Measurements from ENCODE around the gene RPS10.
"Not testable (repeated sequence)": the region's sequence is repeated elsewhere in the genome, so short reads cannot be mapped to it uniquely, and the experiment has no call there.

The RPS10 gene

GRCh38 chr6:34392497-34393190 is 33.2 kb downstream of the RPS10 start, which contains the start of gene NUDT3:
Gene NUDT3, minus strand, starts transcription at chr6:34392669. Its CDS starts 307 bp downstream, at chr6:34392362.
- peak; percentile 86 for DNase-seq (ENCODE audit: low spot score)

GRCh38 chr6:34391786-34392496 is 33.9 kb downstream of the RPS10 start:
- peak; percentile 58 for DNase-seq (ENCODE audit: low spot score)

DNA sequence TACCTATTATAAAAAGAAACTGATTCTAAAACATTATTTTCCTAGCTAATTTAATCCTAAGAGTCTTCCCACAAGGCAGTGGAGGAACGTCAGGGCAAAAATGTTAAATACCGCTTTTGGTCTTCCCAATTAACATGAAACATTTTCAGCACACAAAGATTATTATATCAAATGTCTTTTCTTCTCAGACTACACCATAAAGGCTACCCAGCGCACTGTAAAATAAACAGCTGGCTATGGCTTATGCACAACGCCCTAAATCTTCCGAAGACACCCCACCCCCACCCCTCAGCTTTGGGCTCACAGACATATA is 34.4 kb downstream of the RPS10 start:
- DNase-seq (ENCODE audit: low spot score): no peak

DNA sequence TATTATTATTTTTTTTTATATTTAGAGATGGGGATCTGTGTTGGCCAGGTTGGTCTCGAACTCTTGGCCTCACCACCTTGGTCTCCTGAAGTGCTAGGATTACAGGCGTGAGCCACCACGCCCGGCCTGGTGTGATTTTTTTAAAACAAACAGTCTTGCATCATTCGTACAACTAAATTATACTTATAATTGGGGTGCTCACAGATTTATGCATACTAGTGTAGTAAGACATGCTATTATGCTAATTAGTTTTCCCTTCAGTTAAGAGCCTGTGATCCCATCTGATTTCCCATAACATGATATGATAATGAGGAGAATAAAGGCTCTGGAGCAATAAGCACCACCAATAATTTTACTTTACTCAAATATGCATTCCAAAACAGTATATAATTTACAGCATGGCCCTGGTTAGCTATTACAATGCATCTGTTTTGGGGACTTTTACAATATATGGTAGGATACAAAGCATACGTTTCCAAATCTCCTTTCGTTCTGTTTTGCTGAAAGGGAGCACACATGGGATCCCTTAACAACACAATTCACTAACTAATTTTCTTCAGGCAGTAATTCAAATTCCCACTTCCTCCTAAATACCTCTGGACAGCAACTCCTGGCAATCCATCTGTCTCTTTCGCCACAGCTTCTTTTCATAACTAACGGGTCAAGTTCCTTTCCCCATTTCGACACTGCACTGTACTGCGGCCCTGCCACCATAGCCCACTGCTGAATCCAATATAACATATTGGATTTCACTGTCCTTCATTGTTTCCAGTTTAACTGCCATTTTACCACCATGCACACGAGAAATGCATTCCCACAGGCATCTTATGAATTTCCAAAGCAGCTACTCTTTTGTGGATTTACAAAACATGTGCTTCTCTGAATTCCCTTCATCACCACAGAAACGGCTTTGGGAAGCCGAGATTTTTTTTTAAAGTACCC is 35.1 kb downstream of the RPS10 start:
- peak; percentile 40 for DNase-seq (ENCODE audit: low spot score)

- DNase-seq (ENCODE audit: low spot score): no peak
Measured at GRCh38 chr6:34389034-34389433, 36.8 kb downstream of the RPS10 start.

DNA sequence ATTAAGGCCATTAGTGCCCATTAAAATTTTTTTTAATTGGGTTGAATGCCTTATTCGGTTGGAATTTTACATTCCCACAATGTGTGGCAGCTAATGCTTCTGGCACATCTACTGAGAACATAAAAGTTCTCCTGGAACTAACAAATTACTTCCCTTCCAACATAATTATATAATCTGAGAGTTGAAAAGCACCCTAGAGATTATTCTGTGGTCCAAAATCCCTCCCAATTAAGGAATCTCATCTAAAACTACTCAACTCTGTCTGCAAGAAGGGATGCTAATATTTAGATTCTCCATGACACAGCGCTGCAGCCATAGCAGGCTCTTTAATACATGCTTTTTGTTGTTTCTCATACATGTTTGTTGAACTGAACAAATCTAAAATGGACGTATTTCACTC is 37.4 kb downstream of the RPS10 start:
- no peak for DNase-seq (ENCODE audit: low spot score)

DNA sequence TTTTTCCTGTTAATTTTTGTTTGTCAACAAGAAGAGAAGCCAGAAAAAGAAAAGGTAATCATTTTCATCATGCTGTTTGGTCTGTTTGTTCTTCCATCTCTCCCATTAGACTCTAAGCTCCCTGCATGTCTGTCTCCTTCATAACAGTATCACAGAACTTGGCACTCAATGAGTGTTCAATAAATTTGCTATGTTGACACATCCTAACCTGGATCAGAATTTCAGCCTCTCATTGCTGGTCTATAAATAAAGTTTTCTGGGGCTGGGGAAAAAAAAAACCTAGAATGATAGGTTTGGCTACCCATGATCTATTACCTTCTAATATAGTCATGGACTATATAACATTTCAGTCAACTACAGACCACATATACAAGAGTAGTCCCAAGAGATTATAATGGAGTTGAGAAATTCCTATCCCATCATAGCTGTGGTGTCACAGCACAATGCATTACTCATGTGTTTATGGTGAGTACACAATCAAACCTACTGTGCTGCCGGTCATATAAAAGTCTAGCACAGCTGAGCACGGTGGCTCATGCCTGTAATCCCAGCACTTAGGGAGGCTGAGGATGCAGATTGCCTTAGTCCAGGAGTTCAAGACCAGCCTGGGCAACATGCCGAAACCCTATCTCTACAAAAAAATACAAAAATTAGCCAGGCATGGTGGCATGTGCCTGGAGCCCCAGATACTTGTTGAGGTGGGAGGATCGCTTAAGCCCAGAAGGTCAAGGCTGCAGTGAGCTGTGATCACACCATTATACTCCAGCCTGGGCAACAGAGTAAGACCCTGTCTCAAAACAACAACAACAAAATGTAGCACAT is 39.3 kb downstream of the RPS10 start:
- peak; percentile 38 for DNase-seq (ENCODE audit: low spot score)

GRCh38 chr6:34385793-34386195 is 40.1 kb downstream of the RPS10 start:
- DNase-seq (ENCODE audit: low spot score): no peak

- no peak for DNase-seq (ENCODE audit: low spot score)
Measured at GRCh38 chr6:34384321-34385153, 41.3 kb downstream of the RPS10 start.

DNA sequence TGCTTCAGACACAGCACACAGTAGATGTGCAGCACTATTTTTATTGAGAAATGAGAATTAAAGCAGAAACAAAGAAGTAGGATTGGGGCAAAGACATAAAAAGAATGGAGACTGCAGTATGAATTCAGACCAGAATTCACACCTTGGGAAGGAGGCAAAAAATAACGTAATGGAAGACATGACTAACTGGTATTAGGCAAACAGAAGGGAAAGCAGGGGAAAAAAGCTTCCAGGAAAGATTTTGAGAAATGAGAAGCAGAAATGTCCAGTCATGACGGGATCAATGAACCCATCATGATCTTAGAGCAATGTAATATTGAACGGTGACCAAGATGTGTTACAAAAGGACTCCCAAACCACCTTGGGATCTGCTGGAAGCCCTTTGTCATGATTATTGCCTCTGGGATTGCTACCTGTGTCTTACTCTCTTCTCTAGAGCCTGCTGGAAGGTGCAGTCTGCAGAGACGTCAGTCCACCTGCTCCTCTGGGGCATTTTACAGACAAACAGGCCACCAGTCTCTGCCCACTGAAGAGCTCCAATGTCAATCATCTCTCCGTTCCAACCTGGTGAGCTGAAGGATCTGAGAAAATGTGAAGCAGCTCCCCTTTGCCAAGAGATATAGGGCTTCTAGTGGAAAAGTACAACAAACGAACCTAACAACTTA is 42.1 kb downstream of the RPS10 start:
- no peak for DNase-seq (ENCODE audit: low spot score)

DNA sequence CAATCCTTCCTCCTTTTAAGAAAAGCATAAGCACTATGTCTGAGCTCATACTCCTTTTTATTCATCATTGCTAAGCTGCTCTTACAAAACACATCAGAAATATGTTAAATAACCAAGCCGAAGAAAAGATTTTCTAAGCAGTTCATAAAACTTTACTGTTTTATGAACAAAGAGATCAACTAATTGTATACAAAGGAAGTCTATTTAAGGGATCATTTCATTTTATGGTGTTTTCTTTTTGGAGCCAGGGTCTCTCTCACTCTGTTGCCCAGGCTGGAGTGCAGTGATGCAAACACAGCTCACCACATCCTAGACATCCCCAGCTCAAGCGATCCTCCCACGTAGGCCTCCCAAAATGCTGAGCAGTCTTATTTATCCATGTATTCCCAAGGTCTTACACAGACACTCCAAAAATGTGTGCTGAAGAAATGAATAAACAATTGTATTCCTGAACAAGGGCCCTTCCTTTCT is 42.7 kb downstream of the RPS10 start:
- DNase-seq (ENCODE audit: low spot score): no peak

DNA sequence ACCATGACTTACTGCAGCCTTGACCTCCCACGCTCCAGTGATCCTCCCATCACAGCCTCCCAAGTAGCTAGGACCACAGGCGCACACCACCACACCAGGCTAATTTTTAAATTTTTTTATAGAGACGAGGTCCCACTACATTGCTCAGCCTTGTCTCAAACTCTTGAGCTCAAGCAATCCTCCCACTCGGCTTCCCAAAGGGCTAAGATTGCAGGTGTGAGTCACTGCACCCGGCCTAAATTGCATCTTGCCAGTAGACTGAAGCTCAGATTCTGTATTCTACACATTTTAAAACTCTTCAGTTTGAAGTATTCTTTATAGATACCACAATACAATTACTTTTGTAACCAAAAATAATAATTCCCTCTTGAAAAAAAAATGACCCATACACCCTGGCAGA is 44.8 kb downstream of the RPS10 start:
- DNase-seq (ENCODE audit: low spot score): no peak

DNA sequence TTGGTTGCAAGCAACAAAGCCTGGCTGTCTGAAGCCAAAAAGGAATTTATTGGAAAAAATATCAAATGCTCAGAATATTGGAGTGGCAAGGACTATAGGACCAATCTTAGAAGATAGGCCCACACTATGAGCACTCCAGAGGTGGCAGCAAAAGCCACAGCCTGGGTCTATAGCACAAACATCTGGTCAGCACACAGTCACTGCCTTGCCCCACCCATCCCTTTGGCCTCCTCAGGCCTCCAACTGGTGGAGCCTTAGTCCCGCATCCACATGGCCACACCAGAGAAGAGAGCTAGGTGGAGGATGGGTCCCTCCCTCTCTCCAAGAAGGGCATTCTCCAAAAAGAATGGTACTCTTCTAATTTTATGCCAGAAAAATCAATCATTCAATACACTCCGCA is 47.4 kb downstream of the RPS10 start:
- DNase-seq (ENCODE audit: low spot score): no peak

GRCh38 chr6:34377984-34378383 is 47.9 kb downstream of the RPS10 start:
- DNase-seq (ENCODE audit: low spot score): no peak

- DNase-seq (ENCODE audit: low spot score): not testable (repeated sequence)
Measured at GRCh38 chr6:34377571-34377970, 48.3 kb downstream of the RPS10 start.

DNA sequence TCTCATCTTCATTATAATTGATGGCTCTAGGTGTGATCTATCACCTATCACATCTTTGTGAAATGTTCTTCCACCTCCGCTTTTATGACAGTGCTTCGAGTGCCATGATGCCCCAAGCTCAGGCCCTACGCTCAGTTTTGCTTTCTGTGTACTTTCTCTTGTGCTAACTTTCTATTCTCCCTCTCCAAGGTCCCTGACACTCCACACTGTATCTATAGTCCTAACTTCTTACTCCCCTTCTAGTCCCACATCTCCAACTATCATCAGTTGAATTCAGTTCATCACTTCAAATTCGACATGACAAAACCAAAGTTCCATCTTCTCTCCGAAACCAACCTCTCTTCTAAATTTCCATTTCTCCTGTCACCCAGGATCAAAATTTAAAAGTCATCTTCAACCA is 50.0 kb downstream of the RPS10 start:
- no peak for DNase-seq (ENCODE audit: low spot score)

DNA sequence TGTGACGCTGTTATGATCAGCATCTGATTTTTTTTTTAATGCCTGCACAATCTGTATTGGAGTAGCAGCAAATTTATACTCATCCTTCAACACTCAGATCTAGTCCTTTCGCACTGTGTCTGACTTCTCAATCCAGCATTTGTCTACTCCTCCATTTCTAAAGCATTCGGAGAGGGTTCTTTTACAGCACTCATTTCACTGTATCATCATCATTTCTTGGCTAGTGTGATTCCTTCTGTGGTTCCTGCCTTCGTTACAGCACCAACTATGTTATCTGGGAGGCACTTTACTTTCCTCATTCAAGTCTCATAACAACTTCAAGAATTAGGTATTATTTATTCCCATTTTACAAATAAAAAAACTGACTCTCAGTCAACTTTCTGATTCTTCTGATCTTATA is 51.4 kb downstream of the RPS10 start:
- DNase-seq (ENCODE audit: low spot score): no peak

- DNase-seq (ENCODE audit: low spot score): no peak
Measured at GRCh38 chr6:34374069-34374468, 51.8 kb downstream of the RPS10 start.

DNA sequence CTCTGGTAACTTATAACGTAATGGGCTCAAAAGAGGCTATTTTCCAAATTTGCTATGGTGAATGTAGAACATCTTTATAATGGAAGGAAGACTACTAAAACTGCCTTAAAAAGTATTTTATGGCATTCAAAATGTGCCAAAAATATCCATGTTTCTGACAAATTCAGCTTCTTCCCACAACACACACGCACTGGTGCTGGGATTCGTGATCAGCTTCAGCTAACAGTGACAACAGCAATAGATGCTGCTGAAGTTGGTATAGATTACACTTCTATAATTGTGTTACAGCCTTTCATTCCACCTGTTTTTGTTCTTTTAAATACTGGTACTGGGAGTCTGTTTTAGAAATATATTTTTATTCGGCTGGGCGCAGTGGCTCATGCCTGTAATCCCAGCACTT is 52.4 kb downstream of the RPS10 start:
- DNase-seq (ENCODE audit: low spot score): no peak

DNA sequence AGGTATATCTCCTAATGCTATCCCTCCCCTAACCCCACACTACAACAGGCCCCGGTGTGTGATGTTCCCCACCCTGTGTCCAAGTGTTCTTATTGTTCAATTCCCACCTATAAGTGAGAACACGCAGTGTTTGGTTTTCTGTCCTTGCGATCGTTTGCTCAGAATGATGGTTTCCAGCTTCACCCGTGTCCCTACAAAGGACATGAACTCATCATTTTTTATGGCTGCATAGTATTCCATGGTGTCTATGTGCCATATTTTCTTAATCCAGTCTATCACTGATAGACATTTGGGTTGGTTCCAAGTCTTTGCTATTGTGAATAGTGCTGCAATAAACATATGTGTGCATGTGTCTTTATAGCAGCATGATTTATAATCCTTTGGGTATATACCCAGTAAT is 54.0 kb downstream of the RPS10 start:
- DNase-seq (ENCODE audit: low spot score): not testable (repeated sequence)

All from SW480 (cell line).